Measurements from ENCODE around the gene PGD. TPM values are rescaled to one million over a fixed set of nuclear protein-coding genes. Genes with fewer than 3 reads are reported as not detected.

The PGD gene
- total and polyA plus RNA-seq, 10 of the 15 experiments (the other 5 are each of a cell fraction or from before 2014, with no cell fraction given) = 108 to 262 (median 171) TPM

- WGBS (ENCODE audit: insufficient coverage, insufficient replicate concordance, low lambda C conversion rate, missing lambda C conversion rate) = 68% methylated on average over 5 of the region's 5 CpGs
- no peaks in the 10 kb centered on the region for H4K20me1 ChIP-seq (ENCODE audit: control insufficient read depth, insufficient read depth)
- H3K4me2 ChIP-seq (ENCODE audit: control insufficient read depth, insufficient read depth) = no peak overlapping the region
- no peaks in the 10 kb centered on the region for H3K9me3 ChIP-seq (replicated peaks; ENCODE audit: control insufficient read depth, insufficient read depth, low read length)
- no peaks in the 10 kb centered on the region for H3K36me3 ChIP-seq (ENCODE audit: control insufficient read depth in 2 of 2, insufficient read depth in 2 of 2, low read length in 1 of 2)
- DNase-seq (ENCODE audit: low read depth, low spot score) (no peak), FAIRE-seq (no peak), ATAC-seq (no peak)
- RAD21 ChIA-PET (ENCODE audit: unreplicated experiment) = interaction anchor here (0.6 to 7.6 kb wide), 6 partner anchors 32 to 219 kb away, joined by 3 to 191 read pairs (median 8); partner anchors contain the start of gene KIF1B
- no peak for TF ChIP-seq FOXM1 (IDR thresholded peaks at IDR 0.05; ENCODE audit: low read depth, low read length)
- TF ChIP-seq RELA (IDR thresholded peaks at IDR 0.05; ENCODE audit: borderline replicate concordance, partially characterized antibody) = no peak
- TF ChIP-seq JUND (IDR thresholded peaks at IDR 0.05; ENCODE audit: low read depth, low read length) = no peak
- H3K79me2 ChIP-seq (ENCODE audit: control insufficient read depth, insufficient read depth, low read length) = peaks cover 7% of the 10 kb centered on the region
- no TSS peak for BruUV-seq (replicated peaks)
- H3K27ac ChIP-seq (ENCODE audit: control insufficient read depth, insufficient read depth) = no peak overlapping the region
- CTCF ChIA-PET = interaction anchor here (0.6 to 10.5 kb wide), 19 partner anchors 27 to 707 kb away, joined by 3 to 292 read pairs (median 4); partner anchors contain the start of genes DFFA, KIF1B, PEX14 and PGD
- no peaks in the 10 kb centered on the region for H3K27me3 ChIP-seq (replicated peaks in 1 of 2; ENCODE audit: control insufficient read depth in 2 of 2, insufficient read depth in 2 of 2, low read length in 1 of 2)
- H3K4me1 ChIP-seq (ENCODE audit: control insufficient read depth, insufficient read depth, low read length) = peaks cover 24% of the 10 kb centered on the region
- in situ Hi-C loops (cut with MboI) (no loop called here), intact Hi-C loops (cut with micrococcal nuclease; ENCODE audit: unreplicated experiment) (loop anchor here (1.0 to 5.0 kb wide), 5 partner anchors 52 to 554 kb away; partner anchors contain the start of genes KIF1B and UBE4B)
- H3K4me3 ChIP-seq = no peak overlapping the region
- no peak overlapping the region for H2AFZ ChIP-seq (ENCODE audit: control insufficient read depth, low read depth, low read length)
- POLR2A ChIA-PET = interaction anchor here (0.5 kb wide), 1 partner anchor 490 kb away, joined by 7 read pairs; no protein-coding TSS in a partner anchor
- SMC1A ChIA-PET (ENCODE audit: uncharacterized antibody, unreplicated experiment) = interaction anchor here (0.9 to 9.0 kb wide), 8 partner anchors 49 to 555 kb away, joined by 3 to 122 read pairs (median 4); partner anchors contain the start of gene KIF1B
- H3K9ac ChIP-seq (ENCODE audit: control insufficient read depth, insufficient read depth, low read length) = no peak overlapping the region
Measured at GRCh38 chr1:10428984-10429383, 30.1 kb downstream of the PGD start.

- WGBS (ENCODE audit: insufficient coverage, insufficient replicate concordance, low lambda C conversion rate, missing lambda C conversion rate) = 3% methylated on average over 16 of the region's 16 CpGs
- ChIA-PET RAD21 (ENCODE audit: unreplicated experiment) (interaction anchor here (0.6 to 7.6 kb wide), 10 partner anchors 31 to 220 kb away, joined by 3 to 191 read pairs (median 4); partner anchors contain the start of genes KIF1B and PEX14), POLR2A (interaction anchor here (1.6 to 2.0 kb wide), 2 partner anchors 61 to 65 kb away, joined by 5 to 17 read pairs; no protein-coding TSS in a partner anchor), CTCF (interaction anchor here (0.6 to 10.5 kb wide), 13 partner anchors 26 to 561 kb away, joined by 3 to 292 read pairs (median 7); partner anchors contain the start of genes KIF1B, PEX14 and PGD), SMC1A (ENCODE audit: uncharacterized antibody, unreplicated experiment) (interaction anchor here (1.2 to 9.0 kb wide), 8 partner anchors 30 to 72 kb away, joined by 3 to 122 read pairs (median 6); partner anchors contain the start of gene PEX14)
- DNase-seq (ENCODE audit: low read depth, low spot score) (no peak), ATAC-seq (no peak), FAIRE-seq (no peak)
- Histone ChIP-seq H3K4me3 (peak overlapping the region; percentile 93; the same call in 1 of the 2 replicates), H3K36me3 (ENCODE audit: control insufficient read depth in 2 of 2, insufficient read depth in 2 of 2, low read length in 1 of 2) (no peaks in the 10 kb centered on the region), H3K27ac (ENCODE audit: control insufficient read depth, insufficient read depth) (peak overlapping the region; percentile 80; the same call in 1 of the 2 replicates), H3K4me1 (ENCODE audit: control insufficient read depth, insufficient read depth, low read length) (peaks cover 24% of the 10 kb centered on the region), H3K9me3 (replicated peaks; ENCODE audit: control insufficient read depth, insufficient read depth, low read length) (no peaks in the 10 kb centered on the region), H3K79me2 (ENCODE audit: control insufficient read depth, insufficient read depth, low read length) (peaks cover 7% of the 10 kb centered on the region), H3K27me3 (replicated peaks in 1 of 2; ENCODE audit: control insufficient read depth in 2 of 2, insufficient read depth in 2 of 2, low read length in 1 of 2) (no peaks in the 10 kb centered on the region), H2AFZ (ENCODE audit: control insufficient read depth, low read depth, low read length) (peak overlapping the region; percentile 98), H3K4me2 (ENCODE audit: control insufficient read depth, insufficient read depth) (peak overlapping the region; percentile 99), H3K9ac (ENCODE audit: control insufficient read depth, insufficient read depth, low read length) (peak overlapping the region; percentile 79), H4K20me1 (ENCODE audit: control insufficient read depth, insufficient read depth) (no peaks in the 10 kb centered on the region)
- in situ Hi-C loops (cut with MboI) (loop anchor here (5.0 to 10.0 kb wide), 2 partner anchors 62 to 435 kb away; no protein-coding TSS in a partner anchor), intact Hi-C loops (cut with micrococcal nuclease; ENCODE audit: unreplicated experiment) (loop anchor here (1.0 to 5.0 kb wide), 5 partner anchors 44 to 555 kb away; partner anchors contain the start of genes KIF1B and PEX14)
- TF ChIP-seq HDGF (IDR thresholded peaks at IDR 0.05) (peak; percentile 72; the same call in 1 of the 2 replicates), SUPT20H (IDR thresholded peaks at IDR 0.05; ENCODE audit: borderline replicate concordance, control insufficient read depth, low read depth, low read length) (no peak), NBN (IDR thresholded peaks at IDR 0.05) (0 out of 2 replicates have a peak, but pooled peaks have one; percentile 16), MLLT1 (IDR thresholded peaks at IDR 0.05) (peak; percentile 81)
- BruUV-seq (replicated peaks) = no TSS peak
Measured at GRCh38 chr1:10429868-10430215, 31.0 kb downstream of the PGD start.

Measured in GM12878 (cell line).